Left ventricle myocardium inferior (tissue), 1 donor: ENCODE data around the gene HTN1. TPM values are rescaled to one million over a fixed set of nuclear protein-coding genes. Genes with fewer than 3 reads are reported as not detected.
"Not testable (repeated sequence)": the region's sequence is repeated elsewhere in the genome, so short reads cannot be mapped to it uniquely, and the experiment has no call there.

Source experiments
- DNase-seq: peaks from one replicate; pipeline ENCODE4 v3.0.0-alpha.2; 2020
- H3K27ac ChIP-seq: fragments of 200-600 bp; replicated peaks from 2 replicates; pipeline ENCODE4 v1.8.0; 2021
- H3K27me3 ChIP-seq: fragments of 200-600 bp; 2 replicates; pipeline ENCODE4 v1.8.0; 2021; ENCODE audit warnings: low read depth
- H3K36me3 ChIP-seq: fragments of 200-600 bp; 2 replicates; pipeline ENCODE4 v1.8.0; 2021
- H3K4me1 ChIP-seq: fragments of 200-600 bp; 2 replicates; pipeline ENCODE4 v1.8.0; 2021
- H3K4me3 ChIP-seq: fragments of 200-600 bp; 2 replicates; pipeline ENCODE4 v1.8.0; 2021; ENCODE audit warnings: mild to moderate bottlenecking, moderate library complexity
- H3K9me3 ChIP-seq: fragments of 200-600 bp; replicated peaks from 2 replicates; pipeline ENCODE4 v1.8.0; 2021
- intact Hi-C: fragments of 100-400 bp; cut with micrococcal nuclease; formaldehyde crosslinking; loops from one replicate; pipeline ENCODE4 v1.11.0; 2022
- total RNA-seq: library from RNA; stranded (reverse); fragmentation: NEBNext Ultra II Directional; extraction: Animal tissue kit (Norgen Biotek cat#: 25700); gene quantifications from one replicate; pipeline ENCODE4 v1.2.1, GENCODE V29; 2021
- TF ChIP-seq, protein P1 (sequence below): fragments of 200-600 bp; IDR thresholded peaks from 2 replicates; pipeline ENCODE4 v1.8.0; 2021; ENCODE audit warnings: antibody characterized with exemption, mild to moderate bottlenecking, borderline replicate concordance
- donor health status: DM: no; HTN: yes; CAD: no; lungs with severe emphysema.

HTN1 gene
- total RNA-seq, 1 donor from 2014 or later, result not detected

DNA sequence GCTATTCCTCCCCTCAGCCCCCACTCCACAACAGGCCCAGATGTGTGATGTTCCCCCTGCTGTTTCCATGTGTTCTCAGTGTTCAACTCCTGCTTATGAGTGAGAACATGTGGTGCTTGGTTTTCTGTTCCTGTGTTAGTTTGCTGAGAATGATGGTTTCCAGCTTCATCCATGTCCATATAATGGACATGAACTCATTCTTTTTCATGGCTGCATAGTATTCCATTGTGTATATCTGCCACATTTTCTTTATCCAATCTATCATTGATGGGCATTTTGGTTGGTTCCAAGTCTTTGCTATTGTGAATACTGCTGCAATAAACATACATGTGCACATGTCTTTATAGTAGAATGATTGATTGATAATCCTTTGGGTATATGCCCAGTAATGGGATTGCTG is 10.3 kb upstream of the HTN1 start:
- DNase-seq, intact Hi-C loops, H3K4me1 ChIP-seq, H3K4me3 ChIP-seq, H3K27me3 ChIP-seq, H3K36me3 ChIP-seq, H3K27ac ChIP-seq: not testable (repeated sequence)
- H3K9me3 ChIP-seq, result peaks cover 35% of the 10 kb centered on the region

DNA sequence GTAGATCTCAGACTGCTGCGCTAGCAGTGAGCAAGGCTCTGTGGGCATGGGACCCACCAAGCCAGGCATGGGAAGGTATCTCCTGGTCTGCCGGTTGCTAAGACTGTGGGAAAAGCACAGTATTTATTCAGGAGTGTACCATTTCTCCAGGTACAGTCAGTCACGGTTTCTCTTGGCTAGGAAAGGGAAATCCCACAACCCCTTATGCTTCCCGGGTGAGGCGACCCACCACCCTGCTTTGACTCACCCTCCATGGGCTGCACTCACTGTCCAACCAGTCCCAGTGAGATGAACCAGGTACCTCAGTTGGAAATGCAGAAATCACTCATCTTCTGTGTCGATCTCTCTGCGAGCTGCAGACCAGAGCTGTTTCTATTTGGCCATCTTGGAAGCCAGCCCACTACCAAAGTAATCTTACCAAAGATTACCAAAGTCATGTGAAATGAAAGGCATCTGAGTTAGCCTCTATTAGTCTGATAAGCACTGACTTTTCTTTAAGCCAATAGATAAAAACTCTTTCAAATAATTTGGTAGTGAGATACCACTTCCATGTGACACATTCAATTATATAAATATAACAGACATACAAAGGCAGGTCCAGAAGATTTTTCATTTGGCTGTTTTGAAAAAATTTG is 8.5 kb upstream of the HTN1 start:
- H3K4me1 ChIP-seq, result no peaks in the 10 kb centered on the region
- no peak overlapping the region for H3K4me3 ChIP-seq
- H3K9me3 ChIP-seq, result peaks cover 31% of the 10 kb centered on the region
- no peak for DNase-seq
- TF ChIP-seq, protein P1, sequence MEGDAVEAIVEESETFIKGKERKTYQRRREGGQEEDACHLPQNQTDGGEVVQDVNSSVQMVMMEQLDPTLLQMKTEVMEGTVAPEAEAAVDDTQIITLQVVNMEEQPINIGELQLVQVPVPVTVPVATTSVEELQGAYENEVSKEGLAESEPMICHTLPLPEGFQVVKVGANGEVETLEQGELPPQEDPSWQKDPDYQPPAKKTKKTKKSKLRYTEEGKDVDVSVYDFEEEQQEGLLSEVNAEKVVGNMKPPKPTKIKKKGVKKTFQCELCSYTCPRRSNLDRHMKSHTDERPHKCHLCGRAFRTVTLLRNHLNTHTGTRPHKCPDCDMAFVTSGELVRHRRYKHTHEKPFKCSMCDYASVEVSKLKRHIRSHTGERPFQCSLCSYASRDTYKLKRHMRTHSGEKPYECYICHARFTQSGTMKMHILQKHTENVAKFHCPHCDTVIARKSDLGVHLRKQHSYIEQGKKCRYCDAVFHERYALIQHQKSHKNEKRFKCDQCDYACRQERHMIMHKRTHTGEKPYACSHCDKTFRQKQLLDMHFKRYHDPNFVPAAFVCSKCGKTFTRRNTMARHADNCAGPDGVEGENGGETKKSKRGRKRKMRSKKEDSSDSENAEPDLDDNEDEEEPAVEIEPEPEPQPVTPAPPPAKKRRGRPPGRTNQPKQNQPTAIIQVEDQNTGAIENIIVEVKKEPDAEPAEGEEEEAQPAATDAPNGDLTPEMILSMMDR, result no peak
- no peak overlapping the region for H3K27ac ChIP-seq
- H3K36me3 ChIP-seq, result no peaks in the 10 kb centered on the region
- H3K27me3 ChIP-seq, result no peaks in the 10 kb centered on the region
- intact Hi-C loops, result no loop called here

DNA sequence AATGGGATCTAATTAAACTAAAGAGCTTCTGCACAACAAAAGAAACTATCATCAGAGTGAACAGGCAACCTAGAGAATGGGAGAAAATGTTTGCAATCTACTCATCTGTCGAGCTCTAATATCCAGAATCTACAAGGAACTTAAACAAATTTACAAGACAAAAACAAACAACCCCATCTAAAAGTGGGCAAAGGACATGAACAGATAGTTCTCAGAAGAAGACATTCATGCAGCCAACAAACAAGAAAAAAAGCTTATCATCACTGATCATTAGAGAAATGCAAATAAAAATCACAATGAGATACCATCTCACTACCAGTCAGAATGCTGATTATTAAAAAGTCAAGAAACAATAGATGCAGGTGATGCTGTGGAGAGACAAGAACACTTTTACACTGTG is 6.3 kb downstream of the HTN1 start:
- H3K4me3 ChIP-seq, H3K27me3 ChIP-seq, H3K4me1 ChIP-seq, intact Hi-C loops, H3K36me3 ChIP-seq, DNase-seq, H3K27ac ChIP-seq: not testable (repeated sequence)
- H3K9me3 ChIP-seq, result peaks cover 27% of the 10 kb centered on the region

- Histone ChIP-seq H3K4me1 (no peaks in the 10 kb centered on the region), H3K27ac (no peak overlapping the region), H3K9me3 (peaks cover 27% of the 10 kb centered on the region), H3K36me3 (no peaks in the 10 kb centered on the region), H3K27me3 (no peaks in the 10 kb centered on the region), H3K4me3 (no peak overlapping the region)
- intact Hi-C loops, result no loop called here
- TF ChIP-seq, protein P1, result no peak
- no peak for DNase-seq
Observed at GRCh38 chr4:70057651-70058050, 7.4 kb downstream of the HTN1 start.

GRCh38 chr4:70059149-70059548 is 8.9 kb downstream of the HTN1 start:
- Histone ChIP-seq H3K4me3 (no peak overlapping the region), H3K9me3 (peaks cover 27% of the 10 kb centered on the region), H3K27me3 (no peaks in the 10 kb centered on the region), H3K27ac (no peak overlapping the region), H3K36me3 (no peaks in the 10 kb centered on the region), H3K4me1 (no peaks in the 10 kb centered on the region)
- TF ChIP-seq, protein P1, result no peak
- DNase-seq, result no peak
- intact Hi-C loops, result no loop called here

GRCh38 chr4:70062000-70062399 is 11.8 kb downstream of the HTN1 start:
- DNase-seq, result no peak
- H3K4me1 ChIP-seq, result no peaks in the 10 kb centered on the region
- intact Hi-C loops, result no loop called here

More at GRCh38 chr4:70062000-70062399, 11.8 kb downstream of the HTN1 start:
- Histone ChIP-seq H3K4me3 (no peak overlapping the region), H3K27ac (no peak overlapping the region), H3K9me3 (peaks cover 5% of the 10 kb centered on the region), H3K36me3 (no peaks in the 10 kb centered on the region), H3K27me3 (no peaks in the 10 kb centered on the region)
- TF ChIP-seq, protein P1, result no peak
